ENCODE measurements around the gene ABHD3. TPM values are rescaled to one million over a fixed set of nuclear protein-coding genes. Genes with fewer than 3 reads are reported as not detected.
"Not testable (repeated sequence)": the region's sequence is repeated elsewhere in the genome, so short reads cannot be mapped to it uniquely, and the experiment has no call there.

ABHD3 gene
- polyA plus RNA-seq, 3 donors from 2014 or later = 24.4 to 31.2 (median 29.8) TPM

DNA sequence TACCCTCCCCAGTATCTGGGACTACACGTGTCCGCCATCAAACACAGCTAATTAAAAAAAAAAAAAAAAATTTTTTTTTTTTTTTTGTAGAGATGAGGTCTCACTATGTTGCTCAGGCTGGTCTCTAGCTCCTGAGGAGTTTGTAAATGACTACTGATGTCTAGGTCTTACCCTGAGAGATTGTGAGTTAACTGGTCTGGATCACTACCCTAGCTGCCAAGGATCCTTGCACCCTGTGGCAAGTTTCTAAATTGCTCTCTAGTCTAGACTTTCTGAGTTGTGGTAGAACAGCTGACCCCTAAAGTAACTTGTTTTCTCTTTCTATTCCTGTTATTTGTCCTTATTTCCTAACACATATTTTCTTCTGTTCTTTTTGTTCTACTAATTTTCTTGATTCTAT lies 44.5 kb downstream of the ABHD3 start:
- peaks cover 9 to 21% (median 14%) of the 10 kb centered on the region in 3 donors for H3K36me3 Mint-ChIP-seq
- H3K4me3 Mint-ChIP-seq = no peak overlapping the region
- H3K27ac Mint-ChIP-seq = peak overlapping the region in 3 of 6 donors; percentile 4 to 22 (median 9)
- no peak for DNase-seq
- no peaks in the 10 kb centered on the region for H3K27me3 Mint-ChIP-seq (ENCODE audit: low read depth in 3 of 3)
- no peaks in the 10 kb centered on the region for H3K9me3 Mint-ChIP-seq
- H3K4me1 Mint-ChIP-seq = no peaks in the 10 kb centered on the region

GRCh38 chr18:21656402-21656801 lies 48.2 kb downstream of the ABHD3 start:
- Mint-ChIP-seq H3K4me3 (no peak overlapping the region), H3K27ac (peak overlapping the region in 1 of 6 donors; percentile 27), H3K36me3 (peaks cover 19 to 34% (median 28%) of the 10 kb centered on the region in 3 donors), H3K9me3 (no peaks in the 10 kb centered on the region), H3K4me1 (no peaks in the 10 kb centered on the region), H3K27me3 (ENCODE audit: low read depth in 3 of 3) (no peaks in the 10 kb centered on the region)
- DNase-seq = no peak

DNA sequence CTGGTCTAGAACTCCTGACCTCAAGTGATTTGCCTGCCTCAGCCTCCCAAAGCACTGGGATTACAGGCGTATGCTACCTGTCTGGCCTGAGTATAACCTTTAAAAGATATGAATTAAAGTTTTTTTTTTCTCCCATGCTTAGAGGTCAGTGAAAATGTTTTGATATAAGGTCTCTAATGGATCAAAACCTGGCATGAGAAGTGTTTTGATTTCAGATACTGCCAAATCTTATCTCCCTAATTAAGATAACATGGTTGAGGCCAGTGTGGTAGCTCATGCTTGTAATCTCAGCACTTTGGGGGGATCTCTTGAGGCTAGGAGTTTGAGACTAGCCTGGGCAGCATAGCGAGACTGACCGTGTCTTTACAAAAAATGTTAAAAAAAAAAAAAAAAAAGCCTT lies 51.2 kb downstream of the ABHD3 start:
- peaks cover 16 to 34% (median 27%) of the 10 kb centered on the region in 3 donors for H3K36me3 Mint-ChIP-seq
- no peaks in the 10 kb centered on the region for H3K4me1 Mint-ChIP-seq
- H3K9me3 Mint-ChIP-seq = no peaks in the 10 kb centered on the region
- H3K27ac Mint-ChIP-seq = no peak overlapping the region
- no peak overlapping the region for H3K4me3 Mint-ChIP-seq
- DNase-seq = no peak
- H3K27me3 Mint-ChIP-seq (ENCODE audit: low read depth in 3 of 3) = no peaks in the 10 kb centered on the region

DNA sequence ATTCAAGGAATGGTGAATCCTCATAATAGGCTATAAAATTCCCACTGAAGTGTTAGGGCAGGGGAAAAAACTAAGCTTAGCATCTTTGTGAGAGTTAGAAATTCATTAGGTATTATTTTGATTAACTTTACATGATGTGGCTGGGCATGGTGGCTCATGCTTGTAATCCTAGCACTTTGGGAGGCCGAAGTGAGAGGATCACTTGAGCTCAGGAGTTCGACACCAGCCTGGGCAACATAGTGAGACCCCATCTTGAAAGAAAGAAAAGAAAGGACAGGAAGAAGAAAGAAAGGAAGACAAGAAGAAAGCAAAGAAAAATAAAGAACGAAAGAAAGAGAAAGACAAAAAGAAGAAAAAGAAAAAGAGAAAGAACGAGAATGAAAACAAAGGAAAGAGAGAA lies 52.5 kb downstream of the ABHD3 start:
- Mint-ChIP-seq H3K4me1 (no peaks in the 10 kb centered on the region), H3K9me3 (no peaks in the 10 kb centered on the region), H3K27me3 (ENCODE audit: low read depth in 3 of 3) (no peaks in the 10 kb centered on the region), H3K4me3 (no peak overlapping the region), H3K36me3 (peaks cover 16 to 33% (median 27%) of the 10 kb centered on the region in 3 donors), H3K27ac (no peak overlapping the region)
- DNase-seq = no peak

- Mint-ChIP-seq H3K4me3 (no peak overlapping the region), H3K27ac (no peak overlapping the region)
Measured at GRCh38 chr18:21650311-21650710, 54.3 kb downstream of the ABHD3 start.

DNA sequence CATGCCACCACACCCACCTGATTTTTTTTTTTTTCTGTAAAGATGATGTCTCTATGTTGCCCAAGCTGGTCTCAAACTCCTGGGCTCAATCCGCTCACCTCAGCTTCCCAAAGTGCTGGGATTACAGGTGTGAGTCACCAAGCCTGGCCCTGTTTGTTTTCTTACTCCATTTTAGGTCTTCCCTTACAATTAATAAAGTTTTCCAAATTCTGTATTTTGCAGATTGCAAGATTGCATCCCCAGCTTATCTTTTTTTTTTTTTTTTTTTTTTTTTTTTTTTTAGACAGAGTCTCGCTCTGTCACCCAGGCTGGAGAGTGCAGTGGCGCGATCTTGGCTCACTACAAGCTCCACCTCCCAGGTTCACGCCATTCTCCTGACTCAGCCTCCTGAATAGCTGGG lies 64.2 kb downstream of the ABHD3 start:
- not testable (repeated sequence) for H3K27ac Mint-ChIP-seq; H3K4me1 Mint-ChIP-seq; H3K27me3 Mint-ChIP-seq (ENCODE audit: low read depth in 3 of 3); DNase-seq; H3K4me3 Mint-ChIP-seq; H3K36me3 Mint-ChIP-seq; H3K9me3 Mint-ChIP-seq

More at GRCh38 chr18:21650311-21650710, 54.3 kb downstream of the ABHD3 start:
- no peaks in the 10 kb centered on the region for H3K9me3 Mint-ChIP-seq
- DNase-seq = no peak
- H3K27me3 Mint-ChIP-seq (ENCODE audit: low read depth in 3 of 3) = no peaks in the 10 kb centered on the region
- no peaks in the 10 kb centered on the region for H3K4me1 Mint-ChIP-seq
- H3K36me3 Mint-ChIP-seq = peaks cover 12 to 25% (median 19%) of the 10 kb centered on the region in 3 donors

GRCh38 chr18:21638822-21639221 lies 65.8 kb downstream of the ABHD3 start:
- peaks cover 0 to 4% (median 0%) of the 10 kb centered on the region in 3 donors for H3K36me3 Mint-ChIP-seq
- no peak overlapping the region for H3K4me3 Mint-ChIP-seq
- no peaks in the 10 kb centered on the region for H3K9me3 Mint-ChIP-seq
- H3K4me1 Mint-ChIP-seq = peaks cover 0 to 1% of the 10 kb centered on the region in 2 donors
- DNase-seq = no peak
- peak overlapping the region in 2 of 6 donors; percentile 56 to 83 for H3K27ac Mint-ChIP-seq
- H3K27me3 Mint-ChIP-seq (ENCODE audit: low read depth in 3 of 3) = peaks cover 0 to 3% (median 0%) of the 10 kb centered on the region in 3 donors

GRCh38 chr18:21636769-21637168 lies 67.8 kb downstream of the ABHD3 start:
- no peak overlapping the region for H3K4me3 Mint-ChIP-seq
- H3K27me3 Mint-ChIP-seq (ENCODE audit: low read depth in 3 of 3) = peaks cover 0 to 3% (median 0%) of the 10 kb centered on the region in 3 donors
- H3K36me3 Mint-ChIP-seq = peaks cover 0 to under 1% (median 0%) of the 10 kb centered on the region in 3 donors
- DNase-seq = no peak
- H3K9me3 Mint-ChIP-seq = no peaks in the 10 kb centered on the region
- H3K27ac Mint-ChIP-seq = no peak overlapping the region
- H3K4me1 Mint-ChIP-seq = peaks cover 0 to 1% of the 10 kb centered on the region in 2 donors

- Mint-ChIP-seq H3K36me3 (peaks cover 0 to 7% (median 0%) of the 10 kb centered on the region in 3 donors), H3K4me3 (no peak overlapping the region), H3K4me1 (peaks cover 0 to 1% of the 10 kb centered on the region in 2 donors), H3K27me3 (ENCODE audit: low read depth in 3 of 3) (peaks cover 0 to 3% (median 0%) of the 10 kb centered on the region in 3 donors), H3K9me3 (no peaks in the 10 kb centered on the region), H3K27ac (peak overlapping the region in 5 of 6 donors; percentile 1 to 70 (median 49))
- no peak for DNase-seq
Measured at GRCh38 chr18:21634588-21635199, 69.9 kb downstream of the ABHD3 start.

GRCh38 chr18:21632393-21632792 lies 72.2 kb downstream of the ABHD3 start:
- Mint-ChIP-seq H3K27ac (no peak overlapping the region), H3K4me3 (no peak overlapping the region), H3K9me3 (no peaks in the 10 kb centered on the region), H3K36me3 (peaks cover 0 to 20% (median 9%) of the 10 kb centered on the region in 3 donors), H3K4me1 (peaks cover 9 to 18% of the 10 kb centered on the region in 2 donors), H3K27me3 (ENCODE audit: low read depth in 3 of 3) (peaks cover 0 to 3% (median 0%) of the 10 kb centered on the region in 3 donors)
- DNase-seq = no peak

- H3K4me3 Mint-ChIP-seq = peak overlapping the region in 1 of 5 donors; percentile 39
- H3K27ac Mint-ChIP-seq = peak overlapping the region; percentile 2 to 71 (median 66)
Measured at GRCh38 chr18:21629089-21629832, 75.3 kb downstream of the ABHD3 start.

GRCh38 chr18:21621640-21622039 lies 82.9 kb downstream of the ABHD3 start:
- not testable (repeated sequence) for H3K27me3 Mint-ChIP-seq (ENCODE audit: low read depth in 3 of 3); DNase-seq; H3K27ac Mint-ChIP-seq; H3K9me3 Mint-ChIP-seq; H3K4me3 Mint-ChIP-seq
- Mint-ChIP-seq H3K36me3 (peaks cover 10 to 17% (median 16%) of the 10 kb centered on the region in 3 donors), H3K4me1 (peaks cover 11 to 42% of the 10 kb centered on the region in 2 donors)

More at GRCh38 chr18:21629089-21629832, 75.3 kb downstream of the ABHD3 start:
- Mint-ChIP-seq H3K9me3 (no peaks in the 10 kb centered on the region), H3K4me1 (peaks cover 8 to 24% of the 10 kb centered on the region in 2 donors), H3K36me3 (peaks cover 6 to 27% (median 15%) of the 10 kb centered on the region in 3 donors), H3K27me3 (ENCODE audit: low read depth in 3 of 3) (no peaks in the 10 kb centered on the region)
- DNase-seq = no peak

DNA sequence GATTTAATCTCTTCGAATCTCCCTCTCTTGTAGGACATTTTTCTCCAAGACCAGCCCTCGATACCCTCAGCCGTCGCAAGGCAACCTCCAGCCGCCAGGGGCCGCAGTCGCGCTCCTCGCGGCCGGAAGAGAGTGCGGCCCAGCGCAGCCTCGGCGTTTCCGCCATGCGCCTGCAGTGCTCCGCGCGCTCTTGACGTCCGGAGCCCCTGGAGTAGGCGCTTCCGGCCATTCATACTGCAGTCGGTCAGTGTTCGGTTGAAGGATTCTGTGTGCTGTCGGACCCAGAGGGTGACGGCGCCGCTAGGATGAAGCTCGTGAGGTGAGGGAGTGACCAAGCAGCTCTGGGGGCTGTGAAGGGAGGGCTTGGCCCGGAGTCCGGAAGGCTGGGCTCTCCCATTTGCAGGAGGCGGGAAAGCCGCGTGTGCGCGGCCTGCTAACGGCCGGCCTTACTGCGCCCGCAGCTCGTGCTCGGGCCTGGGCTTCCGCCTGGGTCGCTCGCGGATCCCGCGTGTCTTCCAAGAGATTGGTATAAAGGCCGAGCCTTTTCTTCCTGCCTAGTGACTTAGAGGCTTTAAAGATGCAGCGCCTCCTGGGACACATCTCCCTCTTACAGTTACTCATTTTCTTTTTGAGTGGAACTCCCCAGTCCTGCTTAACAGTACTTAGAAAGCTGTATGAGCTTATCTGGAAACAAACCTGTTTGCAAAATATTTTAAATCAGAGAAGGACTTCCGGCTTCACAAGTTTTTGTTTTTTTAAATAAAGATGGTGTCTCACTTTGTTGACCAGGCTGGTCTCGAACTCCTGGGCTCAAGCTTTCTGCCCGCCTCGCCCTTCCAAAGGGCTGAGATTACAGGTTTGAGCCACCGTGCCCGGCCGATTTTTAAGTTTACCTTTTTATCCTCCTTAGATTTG lies 92.2 kb downstream of the ABHD3 start, which contains the start of gene SNRPD1:
Gene SNRPD1, plus strand, starts transcription at position 190 of the 915 bp plus-strand sequence. Its CDS starts 116 bp downstream, at position 306.
- peak; percentile 85 to 86 (median 85) for DNase-seq
- H3K4me1 Mint-ChIP-seq = peaks cover 38 to 49% of the 10 kb centered on the region in 2 donors
- no peaks in the 10 kb centered on the region for H3K9me3 Mint-ChIP-seq
- peaks cover 0 to 7% (median 4%) of the 10 kb centered on the region in 3 donors for H3K36me3 Mint-ChIP-seq
- peaks cover 6 to 8% (median 7%) of the 10 kb centered on the region in 3 donors for H3K27me3 Mint-ChIP-seq (ENCODE audit: low read depth in 3 of 3)
- peak within 1 kb of the TSS; percentile 93 to 100 (median 99) for H3K4me3 Mint-ChIP-seq
- H3K27ac Mint-ChIP-seq = peak within 1 kb of the TSS; percentile 95 to 99 (median 98)

All from immature natural killer cell (primary cell).